ENCODE measurements around the gene OPRD1. TPM values are rescaled to one million over a fixed set of nuclear protein-coding genes. Genes with fewer than 3 reads are reported as not detected.

Gene OPRD1
- total RNA-seq, 1 experiment from 2014 or later = not detected

GRCh38 chr1:28773105-28773504 is 38.9 kb upstream of the OPRD1 start:
- Histone ChIP-seq H3K79me2 (ENCODE audit: low read depth) (no peaks in the 10 kb centered on the region), H4K20me1 (ENCODE audit: insufficient read depth) (peaks cover 10% of the 10 kb centered on the region), H3F3A (ENCODE audit: insufficient read depth, low read depth) (peaks cover 9% of the 10 kb centered on the region; the same call in 1 of the 2 replicates), H3K4me3 (no peak overlapping the region), H3K4me2 (no peak overlapping the region), H3K9me3 (ENCODE audit: insufficient read depth, low read depth) (no peaks in the 10 kb centered on the region), H2AFZ (no peak overlapping the region), H3K4me1 (replicated peaks; ENCODE audit: insufficient read depth) (no peaks in the 10 kb centered on the region), H3K27me3 (ENCODE audit: insufficient read depth, low read depth) (no peaks in the 10 kb centered on the region), H3K36me3 (ENCODE audit: low read depth) (no peaks in the 10 kb centered on the region), H3K27ac (no peak overlapping the region), H3K9me2 (ENCODE audit: insufficient read depth) (no peaks in the 10 kb centered on the region)
- no peak for DNase-seq
- ChIA-PET POLR2A (ENCODE audit: unreplicated experiment) (no interaction called here), CTCF (no interaction called here)
- TF ChIP-seq CTCF (conservative IDR thresholded peaks at IDR 0.05) = no peak
- no peak for TF ChIP-seq EZH2 (IDR thresholded peaks at IDR 0.05; ENCODE audit: low read depth)
- intact Hi-C loops (cut with micrococcal nuclease; ENCODE audit: unreplicated experiment) = no loop called here
- BruUV-seq (replicated peaks) = no TSS peak

DNA sequence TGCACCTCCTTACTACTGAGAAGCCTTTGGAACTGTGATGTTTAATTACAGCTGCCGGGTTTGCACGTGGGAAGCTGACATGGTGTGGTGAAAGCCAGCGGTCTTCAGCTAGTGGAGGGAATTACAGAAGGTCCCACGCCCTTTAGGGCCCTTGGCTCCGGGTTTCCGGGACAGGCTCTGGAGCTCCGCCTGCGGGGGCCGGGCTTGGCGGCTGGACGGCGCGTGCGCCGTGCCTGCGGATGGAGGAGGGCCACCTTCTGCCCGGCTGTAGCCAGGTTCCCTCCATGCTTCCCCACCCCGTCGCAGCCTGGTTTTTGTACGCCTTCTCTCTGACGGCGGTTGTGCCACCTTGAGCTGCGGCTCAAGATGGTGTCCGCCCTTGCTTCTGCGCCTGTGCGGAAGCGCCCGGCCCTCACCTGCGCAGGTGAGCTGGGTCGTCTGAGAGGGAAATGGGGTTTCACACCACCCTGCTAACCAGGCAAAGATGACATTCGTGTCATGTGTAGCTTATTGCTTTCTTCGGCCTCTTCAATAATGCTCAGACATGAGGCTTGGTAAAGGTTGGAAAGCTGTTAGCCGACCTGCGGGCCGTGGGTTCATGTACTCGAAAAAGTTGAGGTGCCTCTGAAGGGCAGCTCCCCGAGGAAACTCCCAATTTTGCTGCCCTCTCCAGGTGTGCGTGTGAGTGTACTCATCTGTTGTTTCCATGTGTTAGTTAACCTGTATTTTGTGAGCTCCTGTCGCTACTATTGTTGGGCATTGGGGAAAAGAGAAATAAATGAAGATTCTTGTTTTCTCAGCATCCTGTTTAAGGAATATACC is 36.6 kb upstream of the OPRD1 start:
- Histone ChIP-seq H3K4me3 (no peak overlapping the region), H3K9me3 (ENCODE audit: insufficient read depth, low read depth) (no peaks in the 10 kb centered on the region), H3K4me2 (no peak overlapping the region), H3K27ac (no peak overlapping the region), H3F3A (ENCODE audit: insufficient read depth, low read depth) (peaks cover 5% of the 10 kb centered on the region; the same call in 1 of the 2 replicates), H3K79me2 (ENCODE audit: low read depth) (no peaks in the 10 kb centered on the region), H4K20me1 (ENCODE audit: insufficient read depth) (no peaks in the 10 kb centered on the region), H3K36me3 (ENCODE audit: low read depth) (no peaks in the 10 kb centered on the region), H2AFZ (no peak overlapping the region), H3K27me3 (ENCODE audit: insufficient read depth, low read depth) (no peaks in the 10 kb centered on the region), H3K4me1 (replicated peaks; ENCODE audit: insufficient read depth) (no peaks in the 10 kb centered on the region), H3K9me2 (ENCODE audit: insufficient read depth) (no peaks in the 10 kb centered on the region)
- POLR2A ChIA-PET (ENCODE audit: unreplicated experiment) = interaction anchor here (0.5 to 1.2 kb wide), 8 partner anchors 16 to 172 kb away, joined by 4 to 14 read pairs (median 6); partner anchors contain the start of genes GMEB1, RNU11, TAF12 and YTHDF2
- intact Hi-C loops (cut with micrococcal nuclease; ENCODE audit: unreplicated experiment) = no loop called here
- no peak for TF ChIP-seq CTCF (conservative IDR thresholded peaks at IDR 0.05)
- no peak for TF ChIP-seq EZH2 (IDR thresholded peaks at IDR 0.05; ENCODE audit: low read depth)
- peak in 1 of 2 experiments; percentile 77 for DNase-seq
- BruUV-seq (replicated peaks) = TSS peak; percentile 21
- CTCF ChIA-PET = interaction anchor here (0.5 to 1.7 kb wide), 4 partner anchors 39 to 381 kb away, joined by 5 to 23 read pairs (median 8); partner anchors contain the start of gene YTHDF2

- Histone ChIP-seq H3K4me3 (no peak overlapping the region), H3K27me3 (ENCODE audit: insufficient read depth, low read depth) (no peaks in the 10 kb centered on the region), H3K4me2 (no peak overlapping the region), H2AFZ (no peak overlapping the region), H3K4me1 (replicated peaks; ENCODE audit: insufficient read depth) (no peaks in the 10 kb centered on the region), H3K27ac (no peak overlapping the region), H3K36me3 (ENCODE audit: low read depth) (no peaks in the 10 kb centered on the region), H3F3A (ENCODE audit: insufficient read depth, low read depth) (peaks cover 5% of the 10 kb centered on the region; the same call in 1 of the 2 replicates), H3K79me2 (ENCODE audit: low read depth) (no peaks in the 10 kb centered on the region), H4K20me1 (ENCODE audit: insufficient read depth) (no peaks in the 10 kb centered on the region), H3K9me2 (ENCODE audit: insufficient read depth) (no peaks in the 10 kb centered on the region), H3K9me3 (ENCODE audit: insufficient read depth, low read depth) (no peaks in the 10 kb centered on the region)
- ChIA-PET POLR2A (ENCODE audit: unreplicated experiment) (interaction anchor here (0.6 kb wide), 1 partner anchor 173 kb away, joined by 7 read pairs; no protein-coding TSS in a partner anchor), CTCF (interaction anchor here (0.5 to 1.7 kb wide), 4 partner anchors 31 to 382 kb away, joined by 4 to 9 read pairs (median 6); no protein-coding TSS in a partner anchor)
- intact Hi-C loops (cut with micrococcal nuclease; ENCODE audit: unreplicated experiment) = no loop called here
- TF ChIP-seq EZH2 (IDR thresholded peaks at IDR 0.05; ENCODE audit: low read depth) (no peak), CTCF (conservative IDR thresholded peaks at IDR 0.05) (no peak)
- DNase-seq = no peak
- BruUV-seq (replicated peaks) = no TSS peak
These were observed 35.6 kb upstream of the OPRD1 start for GRCh38 chr1:28776341-28776740.
